CD4-positive, CD25-positive, alpha-beta regulatory T cell (primary cell): ENCODE results near the gene NSD1. TPM values are rescaled to one million over a fixed set of nuclear protein-coding genes. Genes with fewer than 3 reads are reported as not detected.

Source experiments
- ATAC-seq, 2 donors: fragments of 150-1000 bp; cut with Tn5 transposase; one replicate each; pipeline ENCODE4 v1.10.0; 2021; ENCODE audit warnings: low read depth in 2 of 2, moderate number of reproducible peaks in 2 of 2, moderate library complexity in 1 of 2
- DNase-seq, 3 donors: peaks; one replicate each; pipeline versions ENCODE4 v3.0.0 to v3.0.0-alpha.2; 2012 to 2022; ENCODE audit warnings: mixed read lengths in 1 of 3
- H3K27ac ChIP-seq: one replicate; pipeline ENCODE4 v1.7.0; 2013; ENCODE audit warnings: mild to moderate bottlenecking, low read length; ENCODE audit not compliant: insufficient read depth, poor library complexity, severe bottlenecking
- H3K27me3 ChIP-seq: one replicate; pipeline ENCODE4 v1.7.0; 2013; ENCODE audit warnings: low read length; ENCODE audit not compliant: control insufficient read depth, insufficient read depth
- H3K36me3 ChIP-seq: one replicate; pipeline ENCODE4 v1.7.0; 2013; ENCODE audit warnings: mild to moderate bottlenecking, low read length, moderate library complexity; ENCODE audit not compliant: control insufficient read depth, insufficient read depth
- H3K4me1 ChIP-seq: 2 replicates; pipeline ENCODE4 v1.7.0; 2013; ENCODE audit warnings: mild to moderate bottlenecking, low read length; ENCODE audit not compliant: insufficient read depth, control insufficient read depth, poor library complexity, severe bottlenecking
- H3K4me3 ChIP-seq: one replicate; pipeline ENCODE4 v1.7.0; 2013; ENCODE audit warnings: low read depth, mild to moderate bottlenecking, low read length, moderate library complexity
- H3K9me3 ChIP-seq, 2 experiments: 1 replicate in 1 of 2; 2 replicates in 1 of 2; pipeline ENCODE4 v1.7.0; 2013; ENCODE audit warnings: low read length in 2 of 2, mild to moderate bottlenecking in 1 of 2, moderate library complexity in 1 of 2; ENCODE audit not compliant: control insufficient read depth in 2 of 2
- H3K27ac Mint-ChIP-seq, 3 donors: one replicate each; pipeline ENCODE4 v1.8.0; 2020 to 2022; ENCODE audit warnings: mild to moderate bottlenecking in 3 of 3, mixed read lengths in 3 of 3, moderate library complexity in 2 of 3
- H3K27me3 Mint-ChIP-seq: one replicate; pipeline ENCODE4 v1.8.0; 2022; ENCODE audit warnings: mild to moderate bottlenecking, mixed read lengths
- H3K36me3 Mint-ChIP-seq: one replicate; pipeline ENCODE4 v1.8.0; 2020; ENCODE audit warnings: mixed read lengths
- H3K4me1 Mint-ChIP-seq, 4 donors: one replicate each; pipeline ENCODE4 v1.8.0; 2020 to 2022; ENCODE audit warnings: mixed read lengths in 4 of 4, mild to moderate bottlenecking in 1 of 4
- H3K4me3 Mint-ChIP-seq, 4 donors: one replicate each; pipeline ENCODE4 v1.8.0; 2020 to 2022; ENCODE audit warnings: mild to moderate bottlenecking in 4 of 4, mixed read lengths in 4 of 4, moderate library complexity in 3 of 4
- H3K9me3 Mint-ChIP-seq, 7 donors: one replicate each; pipeline ENCODE4 v1.8.0; 2020 to 2022; ENCODE audit warnings: mixed read lengths in 7 of 7, mild to moderate bottlenecking in 3 of 7, moderate library complexity in 2 of 7
- polyA plus RNA-seq, 4 donors: library from polyadenylated mRNA; unstranded; fragments of 300-500 nt; fragmentation: Illumina TruSeq; gene quantifications; one replicate each; pipeline ENCODE4 v1.2.3, GENCODE V29; 2021
- total RNA-seq: library from RNA; stranded (reverse); gene quantifications from one replicate; pipeline ENCODE4 v1.2.3, GENCODE V29; 2022

Gene NSD1
- total and polyA plus RNA-seq, 5 donors from 2014 or later = 25.9 to 125 (median 41.3) TPM

DNA sequence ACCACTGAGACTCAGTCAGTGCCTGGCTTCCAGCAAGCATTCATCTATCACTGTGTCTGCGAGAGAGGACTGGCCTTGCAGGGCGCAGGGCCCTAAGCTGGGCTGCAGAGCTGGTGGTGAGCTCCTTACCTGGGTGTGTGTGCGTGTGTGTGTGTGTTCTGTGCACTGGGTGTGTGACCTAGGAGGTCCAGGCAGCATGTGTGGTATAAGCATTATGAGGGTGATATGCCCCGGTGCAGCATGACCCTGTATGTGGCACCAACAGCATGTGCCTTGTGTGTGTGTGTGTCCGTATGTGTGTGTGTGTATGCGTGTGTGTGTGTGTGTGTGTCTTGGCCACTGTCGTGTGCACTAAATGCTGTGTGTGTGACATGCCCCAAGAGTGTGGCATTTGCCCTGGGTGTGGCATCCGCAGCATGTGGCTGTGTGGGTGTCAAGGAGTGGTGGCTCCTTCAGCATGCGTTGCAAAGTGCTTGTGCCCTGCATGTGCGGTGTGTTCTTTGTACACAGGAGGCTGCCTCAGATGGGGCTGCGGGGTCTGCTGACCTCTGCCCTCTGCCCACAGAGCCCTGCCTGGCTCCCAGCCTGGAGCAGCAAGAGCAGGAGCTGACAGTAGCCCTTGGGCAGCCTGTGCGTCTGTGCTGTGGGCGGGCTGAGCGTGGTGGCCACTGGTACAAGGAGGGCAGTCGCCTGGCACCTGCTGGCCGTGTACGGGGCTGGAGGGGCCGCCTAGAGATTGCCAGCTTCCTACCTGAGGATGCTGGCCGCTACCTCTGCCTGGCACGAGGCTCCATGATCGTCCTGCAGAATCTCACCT is 43.5 kb upstream of the NSD1 start:
- peaks cover 11% of the 10 kb centered on the region for H3K27me3 Mint-ChIP-seq
- H3K9me3 ChIP-seq = no peaks in the 10 kb centered on the region
- H3K27ac ChIP-seq = no peak overlapping the region
- H3K4me1 Mint-ChIP-seq = peaks cover 0 to 13% (median 6%) of the 10 kb centered on the region in 4 donors
- no peaks in the 10 kb centered on the region for H3K36me3 Mint-ChIP-seq
- H3K27me3 ChIP-seq = peaks cover 5% of the 10 kb centered on the region
- peak overlapping the region in 1 of 4 donors; percentile 13 for H3K4me3 Mint-ChIP-seq
- ATAC-seq (no peak), DNase-seq (no peak)
- no peak overlapping the region for H3K4me3 ChIP-seq
- H3K36me3 ChIP-seq = no peaks in the 10 kb centered on the region
- no peaks in the 10 kb centered on the region for H3K9me3 Mint-ChIP-seq
- H3K27ac Mint-ChIP-seq = no peak overlapping the region
- peaks cover 10% of the 10 kb centered on the region for H3K4me1 ChIP-seq

DNA sequence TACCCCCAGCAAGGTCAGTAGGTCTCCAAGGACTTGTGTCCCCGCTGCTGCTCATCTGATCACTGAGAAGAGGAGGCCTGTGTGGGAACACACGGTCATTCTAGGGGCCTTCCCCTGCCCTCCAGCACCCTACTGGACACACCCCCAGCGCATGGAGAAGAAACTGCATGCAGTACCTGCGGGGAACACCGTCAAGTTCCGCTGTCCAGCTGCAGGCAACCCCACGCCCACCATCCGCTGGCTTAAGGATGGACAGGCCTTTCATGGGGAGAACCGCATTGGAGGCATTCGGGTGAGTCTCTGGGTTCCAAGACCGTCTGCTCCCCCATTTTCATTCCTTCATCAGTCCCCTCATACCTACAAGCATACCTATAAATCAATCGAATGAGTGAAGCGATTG is 42.8 kb upstream of the NSD1 start:
- peaks cover 5% of the 10 kb centered on the region for H3K27me3 ChIP-seq
- no peaks in the 10 kb centered on the region for H3K9me3 Mint-ChIP-seq
- DNase-seq = no peak
- H3K27ac Mint-ChIP-seq = no peak overlapping the region
- peaks cover 0 to 13% (median 5%) of the 10 kb centered on the region in 4 donors for H3K4me1 Mint-ChIP-seq
- H3K4me3 ChIP-seq = no peak overlapping the region
- H3K4me3 Mint-ChIP-seq = no peak overlapping the region
- no peak overlapping the region for H3K27ac ChIP-seq
- H3K27me3 Mint-ChIP-seq = peaks cover 11% of the 10 kb centered on the region
- no peaks in the 10 kb centered on the region for H3K36me3 Mint-ChIP-seq
- peaks cover 10% of the 10 kb centered on the region for H3K4me1 ChIP-seq
- H3K9me3 ChIP-seq = no peaks in the 10 kb centered on the region
- no peak for ATAC-seq
- H3K36me3 ChIP-seq = no peaks in the 10 kb centered on the region

DNA sequence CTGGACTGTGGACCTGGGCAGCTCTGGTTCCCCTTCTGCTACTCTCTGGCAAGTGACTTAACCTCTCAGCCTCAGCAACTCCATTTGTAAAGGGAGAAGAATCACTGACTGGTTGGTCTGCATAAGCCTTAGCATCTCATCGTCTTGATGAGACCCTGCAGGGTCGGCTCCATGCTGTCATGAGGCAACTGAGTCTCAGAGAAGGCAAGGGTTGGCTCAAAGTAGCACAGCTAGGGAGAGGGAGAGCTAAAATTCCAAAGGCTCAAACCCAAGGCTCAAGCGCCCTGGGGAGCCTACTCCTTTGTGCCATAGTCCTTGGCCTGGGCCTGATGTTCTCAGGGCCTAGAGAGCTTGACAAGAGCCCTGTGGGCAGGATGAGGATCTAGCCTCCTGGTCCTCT is 42.3 kb upstream of the NSD1 start:
- no peak overlapping the region for H3K27ac Mint-ChIP-seq

DNA sequence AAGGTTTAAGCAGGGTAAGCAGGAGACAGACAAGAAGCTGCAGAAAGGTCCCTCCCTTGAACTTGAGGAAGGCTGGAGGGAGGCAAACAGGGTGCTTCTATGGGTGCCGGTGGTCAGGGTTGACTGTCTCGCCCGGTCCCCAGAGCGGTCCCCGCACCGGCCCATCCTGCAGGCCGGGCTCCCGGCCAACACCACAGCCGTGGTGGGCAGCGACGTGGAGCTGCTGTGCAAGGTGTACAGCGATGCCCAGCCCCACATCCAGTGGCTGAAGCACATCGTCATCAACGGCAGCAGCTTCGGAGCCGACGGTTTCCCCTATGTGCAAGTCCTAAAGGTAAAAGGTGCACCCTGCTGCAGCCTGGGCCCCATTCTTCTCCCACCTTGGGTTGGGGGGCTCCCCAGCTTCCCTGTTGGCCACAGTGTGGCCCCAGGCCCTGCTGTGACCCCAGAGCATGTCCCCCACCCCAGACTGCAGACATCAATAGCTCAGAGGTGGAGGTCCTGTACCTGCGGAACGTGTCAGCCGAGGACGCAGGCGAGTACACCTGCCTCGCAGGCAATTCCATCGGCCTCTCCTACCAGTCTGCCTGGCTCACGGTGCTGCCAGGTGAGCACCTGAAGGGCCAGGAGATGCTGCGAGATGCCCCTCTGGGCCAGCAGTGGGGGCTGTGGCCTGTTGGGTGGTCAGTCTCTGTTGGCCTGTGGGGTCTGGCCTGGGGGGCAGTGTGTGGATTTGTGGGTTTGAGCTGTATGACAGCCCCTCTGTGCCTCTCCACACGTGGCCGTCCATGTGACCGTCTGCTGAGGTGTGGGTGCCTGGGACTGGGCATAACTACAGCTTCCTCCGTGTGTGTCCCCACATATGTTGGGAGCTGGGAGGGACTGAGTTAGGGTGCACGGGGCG is 41.1 kb upstream of the NSD1 start:
- Histone ChIP-seq H3K9me3 (no peaks in the 10 kb centered on the region), H3K4me3 (no peak overlapping the region), H3K4me1 (peaks cover 3% of the 10 kb centered on the region), H3K27ac (no peak overlapping the region), H3K27me3 (peaks cover 5% of the 10 kb centered on the region), H3K36me3 (no peaks in the 10 kb centered on the region)
- no peak overlapping the region for H3K27ac Mint-ChIP-seq
- ATAC-seq = no peak
- H3K27me3 Mint-ChIP-seq = peaks cover 4% of the 10 kb centered on the region
- H3K36me3 Mint-ChIP-seq = no peaks in the 10 kb centered on the region
- H3K4me1 Mint-ChIP-seq = peaks cover 0 to 7% (median 0%) of the 10 kb centered on the region in 4 donors
- DNase-seq = no peak
- no peaks in the 10 kb centered on the region for H3K9me3 Mint-ChIP-seq
- H3K4me3 Mint-ChIP-seq = no peak overlapping the region

More for the DNA sequence above, 42.3 kb upstream of the NSD1 start:
- Mint-ChIP-seq H3K4me3 (no peak overlapping the region), H3K36me3 (no peaks in the 10 kb centered on the region), H3K9me3 (no peaks in the 10 kb centered on the region), H3K4me1 (peaks cover 0 to 9% (median 2%) of the 10 kb centered on the region in 4 donors), H3K27me3 (peaks cover 7% of the 10 kb centered on the region)
- H3K4me3 ChIP-seq = no peak overlapping the region
- H3K4me1 ChIP-seq = peaks cover 10% of the 10 kb centered on the region
- H3K27ac ChIP-seq = no peak overlapping the region
- ATAC-seq (no peak), DNase-seq (no peak)
- H3K36me3 ChIP-seq = no peaks in the 10 kb centered on the region
- peaks cover 5% of the 10 kb centered on the region for H3K27me3 ChIP-seq
- H3K9me3 ChIP-seq = no peaks in the 10 kb centered on the region

DNA sequence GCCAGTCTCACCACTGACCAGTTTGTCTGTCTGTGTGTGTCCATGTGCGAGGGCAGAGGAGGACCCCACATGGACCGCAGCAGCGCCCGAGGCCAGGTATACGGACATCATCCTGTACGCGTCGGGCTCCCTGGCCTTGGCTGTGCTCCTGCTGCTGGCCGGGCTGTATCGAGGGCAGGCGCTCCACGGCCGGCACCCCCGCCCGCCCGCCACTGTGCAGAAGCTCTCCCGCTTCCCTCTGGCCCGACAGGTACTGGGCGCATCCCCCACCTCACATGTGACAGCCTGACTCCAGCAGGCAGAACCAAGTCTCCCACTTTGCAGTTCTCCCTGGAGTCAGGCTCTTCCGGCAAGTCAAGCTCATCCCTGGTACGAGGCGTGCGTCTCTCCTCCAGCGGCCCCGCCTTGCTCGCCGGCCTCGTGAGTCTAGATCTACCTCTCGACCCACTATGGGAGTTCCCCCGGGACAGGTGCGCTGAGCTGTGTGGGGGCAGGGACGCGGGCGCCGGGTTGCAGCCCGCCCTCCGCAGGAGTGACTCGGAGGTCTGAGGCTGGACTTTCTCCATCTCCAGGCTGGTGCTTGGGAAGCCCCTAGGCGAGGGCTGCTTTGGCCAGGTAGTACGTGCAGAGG is 40.4 kb upstream of the NSD1 start:
- no peak overlapping the region for H3K4me3 Mint-ChIP-seq
- Histone ChIP-seq H3K9me3 (no peaks in the 10 kb centered on the region), H3K4me3 (no peak overlapping the region), H3K27ac (no peak overlapping the region), H3K36me3 (no peaks in the 10 kb centered on the region), H3K27me3 (peaks cover 4% of the 10 kb centered on the region), H3K4me1 (no peaks in the 10 kb centered on the region)
- DNase-seq (no peak), ATAC-seq (no peak)
- no peaks in the 10 kb centered on the region for H3K36me3 Mint-ChIP-seq
- no peaks in the 10 kb centered on the region for H3K9me3 Mint-ChIP-seq
- H3K27ac Mint-ChIP-seq = no peak overlapping the region
- H3K4me1 Mint-ChIP-seq = peaks cover 0 to 3% (median 0%) of the 10 kb centered on the region in 4 donors
- H3K27me3 Mint-ChIP-seq = no peaks in the 10 kb centered on the region

DNA sequence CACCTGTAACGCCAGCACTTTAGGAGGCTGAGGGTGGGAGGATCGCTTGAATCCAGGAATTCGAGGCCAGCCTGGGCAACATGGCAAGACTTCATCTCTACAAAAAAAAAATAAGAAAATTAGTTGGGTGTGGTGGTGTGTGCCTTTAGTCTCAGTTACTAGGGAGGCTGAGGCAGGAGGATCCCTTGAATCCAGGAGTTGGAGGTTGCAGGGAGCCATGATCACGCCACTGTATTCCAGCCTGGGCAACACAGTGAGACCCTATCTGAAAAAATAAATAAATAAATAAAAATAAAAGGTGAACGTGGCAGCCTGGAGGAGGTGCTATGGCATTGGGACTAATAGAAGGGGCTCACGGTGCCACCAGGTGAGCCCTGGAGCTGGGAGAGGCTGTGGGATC is 39.8 kb upstream of the NSD1 start:
- H3K9me3 ChIP-seq = no peaks in the 10 kb centered on the region
- no peaks in the 10 kb centered on the region for H3K27me3 Mint-ChIP-seq
- H3K4me1 Mint-ChIP-seq = no peaks in the 10 kb centered on the region

DNA sequence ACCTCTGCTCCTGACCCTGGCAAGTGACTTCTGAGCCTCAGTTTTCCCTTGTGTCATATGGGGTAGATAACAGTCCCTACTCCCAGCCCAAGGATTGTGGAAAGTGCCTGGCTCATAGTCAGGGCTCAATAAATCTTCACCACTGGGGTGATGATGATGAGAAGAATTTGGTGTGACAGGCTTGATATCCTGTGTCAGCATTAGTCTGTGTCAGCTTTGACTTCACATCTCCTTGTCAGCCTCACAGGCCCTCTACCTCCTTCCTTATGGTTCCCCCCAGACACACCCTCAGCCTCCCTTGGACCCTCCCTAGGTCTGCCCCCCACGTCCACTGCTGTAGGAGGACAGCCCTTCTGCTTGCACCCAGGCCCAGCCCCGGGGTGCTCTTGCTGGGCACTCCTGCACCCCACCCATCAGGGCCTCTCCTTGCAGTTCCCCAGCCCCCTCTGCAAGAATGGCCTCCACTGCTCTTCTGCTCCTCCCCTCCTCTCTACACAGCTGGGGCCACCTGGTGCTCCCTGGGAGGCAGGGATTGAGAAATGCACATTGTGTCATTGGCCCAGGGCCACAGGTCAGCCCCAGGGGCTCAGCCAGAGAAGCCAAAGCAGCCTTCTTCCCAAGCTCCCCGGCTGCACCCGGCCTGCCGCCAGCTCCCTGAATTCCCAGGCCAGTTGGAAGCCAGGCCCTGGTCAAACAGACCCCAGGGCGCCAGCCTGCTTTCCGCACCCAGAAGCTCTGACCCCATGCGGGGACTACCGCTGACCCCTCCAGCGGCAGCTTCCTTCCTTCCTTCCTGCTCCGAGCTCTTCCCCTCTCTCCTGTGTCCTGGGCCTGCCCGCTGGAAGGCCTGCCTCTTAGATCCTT is 39.1 kb upstream of the NSD1 start:
- H3K27ac Mint-ChIP-seq = no peak overlapping the region

More for the DNA sequence above, 39.8 kb upstream of the NSD1 start:
- Mint-ChIP-seq H3K27ac (no peak overlapping the region), H3K4me3 (no peak overlapping the region), H3K9me3 (no peaks in the 10 kb centered on the region), H3K36me3 (no peaks in the 10 kb centered on the region)
- Histone ChIP-seq H3K36me3 (no peaks in the 10 kb centered on the region), H3K27ac (no peak overlapping the region), H3K27me3 (no peaks in the 10 kb centered on the region), H3K4me1 (no peaks in the 10 kb centered on the region), H3K4me3 (no peak overlapping the region)
- no peak for DNase-seq
- ATAC-seq = no peak

More for the DNA sequence above, 39.1 kb upstream of the NSD1 start:
- Histone ChIP-seq H3K27me3 (no peaks in the 10 kb centered on the region), H3K4me3 (no peak overlapping the region), H3K4me1 (no peaks in the 10 kb centered on the region), H3K36me3 (no peaks in the 10 kb centered on the region), H3K27ac (no peak overlapping the region), H3K9me3 (no peaks in the 10 kb centered on the region)
- H3K27me3 Mint-ChIP-seq = no peaks in the 10 kb centered on the region
- H3K36me3 Mint-ChIP-seq = no peaks in the 10 kb centered on the region
- no peaks in the 10 kb centered on the region for H3K4me1 Mint-ChIP-seq
- H3K4me3 Mint-ChIP-seq = no peak overlapping the region
- no peak for ATAC-seq
- H3K9me3 Mint-ChIP-seq = no peaks in the 10 kb centered on the region
- no peak for DNase-seq
